Measurements from ENCODE around the gene LURAP1L. TPM values are rescaled to one million over a fixed set of nuclear protein-coding genes. Genes with fewer than 3 reads are reported as not detected.

The LURAP1L gene
- total and polyA plus RNA-seq, 2 of the 4 experiments (the other 2 are of a cell fraction), result 6.1 to 10.6 TPM

- Histone ChIP-seq H2AK5ac (ENCODE audit: low read depth, low read length) (no peak overlapping the region), H3K4me3 (ENCODE audit: insufficient read depth, low read depth, low read length) (no peak overlapping the region), H2BK20ac (ENCODE audit: low read depth, low read length) (no peak overlapping the region), H3K56ac (ENCODE audit: extremely low read depth, insufficient read depth, low read length) (no peak overlapping the region), H4K91ac (ENCODE audit: insufficient read depth, low read depth, low read length) (no peak overlapping the region), H3K14ac (replicated peaks; ENCODE audit: low read depth, low read length) (no peak overlapping the region), H2BK5ac (ENCODE audit: low read depth, low read length, poor library complexity, severe bottlenecking) (no peak overlapping the region), H3K4me1 (ENCODE audit: control insufficient read depth, insufficient read depth, low read length) (peaks cover 3% of the 10 kb centered on the region; the same call in 1 of the 2 replicates), H3K36me3 (ENCODE audit: control insufficient read depth, insufficient read depth, low read length) (no peaks in the 10 kb centered on the region), H2AK9ac (replicated peaks; ENCODE audit: low read depth, low read length, poor library complexity) (no peak overlapping the region), H3K9ac (ENCODE audit: low read depth, low read length) (no peak overlapping the region), H4K5ac (ENCODE audit: low read depth, low read length) (no peak overlapping the region), H3K79me1 (ENCODE audit: low read depth in 1 of 2, low read length in 2 of 2) (no peaks in the 10 kb centered on the region), H4K20me1 (ENCODE audit: insufficient read depth, low read length) (no peaks in the 10 kb centered on the region), H3K27me3 (ENCODE audit: control insufficient read depth, insufficient read depth, low read length) (no peaks in the 10 kb centered on the region), H2AFZ (replicated peaks; ENCODE audit: low read length, poor library complexity) (no peak overlapping the region), H3K18ac (ENCODE audit: low read depth, low read length) (no peak overlapping the region), H3K9me1 (ENCODE audit: insufficient read depth, low read length) (no peaks in the 10 kb centered on the region), H3K27ac (ENCODE audit: insufficient read depth, low read length) (no peak overlapping the region), H3K9me3 (ENCODE audit: control insufficient read depth, insufficient read depth, low read length) (no peaks in the 10 kb centered on the region), H3K4me2 (ENCODE audit: low read depth, low read length) (no peak overlapping the region), H2BK15ac (ENCODE audit: low read depth, low read length) (no peak overlapping the region), H3K23ac (ENCODE audit: low read depth, low read length) (no peak overlapping the region), H4K8ac (ENCODE audit: low read depth in 2 of 2, low read length in 2 of 2) (no peak overlapping the region), H3K4ac (ENCODE audit: low read depth, low read length) (no peak overlapping the region), H2BK120ac (ENCODE audit: low read depth, low read length) (no peak overlapping the region)
- dilution Hi-C loops (cut with HindIII; ENCODE audit: low sequenced_read_pairs, unreplicated experiment), result no loop called here
- ATAC-seq (ENCODE audit: low read depth), result no peak
- TF ChIP-seq RAD21 (IDR thresholded peaks at IDR 0.05; ENCODE audit: low read length) (no peak), MAFK (IDR thresholded peaks at IDR 0.05; ENCODE audit: low read depth, low read length) (no peak), USF2 (IDR thresholded peaks at IDR 0.05; ENCODE audit: low read depth, low read length) (no peak), SMC3 (IDR thresholded peaks at IDR 0.05; ENCODE audit: low read depth, low read length) (no peak), RCOR1 (IDR thresholded peaks at IDR 0.05; ENCODE audit: insufficient replicate concordance, low read length) (no peak), CEBPB (IDR thresholded peaks at IDR 0.05; ENCODE audit: low read depth, low read length) (no peak), RFX5 (IDR thresholded peaks at IDR 0.05; ENCODE audit: low read depth, low read length) (no peak), NFE2L2 (IDR thresholded peaks at IDR 0.05; ENCODE audit: low read depth, low read length) (no peak), POLR2A (IDR thresholded peaks at IDR 0.05; ENCODE audit: low read depth, low read length) (no peak), MAZ (IDR thresholded peaks at IDR 0.05; ENCODE audit: borderline replicate concordance, low read depth, low read length) (no peak), CTCF (conservative IDR thresholded peaks at IDR 0.05; ENCODE audit: low read depth, low read length) (no peak), FOS (IDR thresholded peaks at IDR 0.05; ENCODE audit: low read depth, low read length) (no peak), MXI1 (IDR thresholded peaks at IDR 0.05; ENCODE audit: borderline replicate concordance, low read depth, low read length) (no peak)
- TF ChIP-seq, protein P1, sequence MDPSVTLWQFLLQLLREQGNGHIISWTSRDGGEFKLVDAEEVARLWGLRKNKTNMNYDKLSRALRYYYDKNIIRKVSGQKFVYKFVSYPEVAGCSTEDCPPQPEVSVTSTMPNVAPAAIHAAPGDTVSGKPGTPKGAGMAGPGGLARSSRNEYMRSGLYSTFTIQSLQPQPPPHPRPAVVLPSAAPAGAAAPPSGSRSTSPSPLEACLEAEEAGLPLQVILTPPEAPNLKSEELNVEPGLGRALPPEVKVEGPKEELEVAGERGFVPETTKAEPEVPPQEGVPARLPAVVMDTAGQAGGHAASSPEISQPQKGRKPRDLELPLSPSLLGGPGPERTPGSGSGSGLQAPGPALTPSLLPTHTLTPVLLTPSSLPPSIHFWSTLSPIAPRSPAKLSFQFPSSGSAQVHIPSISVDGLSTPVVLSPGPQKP (IDR thresholded peaks at IDR 0.05; ENCODE audit: borderline replicate concordance, low read depth, low read length), result no peak
- no TSS peak for BruUV-seq (replicated peaks)
- in situ Hi-C loops (cut with MboI; ENCODE audit: low sequenced_read_pairs), result no loop called here
- ChIA-PET POLR2A (ENCODE audit: unreplicated experiment) (no interaction called here), CTCF (no interaction called here)
- intact Hi-C loops (cut with micrococcal nuclease), result no loop called here
- WGBS, 2 experiments (ENCODE audit: extremely low coverage in 2 of 2, insufficient read length in 1 of 2), result no CpG with 5 or more reads among the region's 2 CpGs
- DNase-seq, result no peak
Observed at GRCh38 chr9:12854221-12854620, 79.4 kb downstream of the LURAP1L start.

Measured in IMR-90 (cell line).